D721Med (cell line): ENCODE results near the gene PPP1R36.

ENCODE experiments used
- DNase-seq: peaks from one replicate; pipeline ENCODE4 v3.0.0; 2011; ENCODE audit warnings: low spot score; ENCODE audit not compliant: insufficient read length
- FAIRE-seq: peaks from 2 replicates; lab custom pipeline; 2011; peaks lifted over from hg19 to GRCh38; lab: Jason Lieb, UNC
- TF ChIP-seq, protein P1 (sequence below): IDR thresholded peaks from 2 replicates; pipeline ENCODE4 v1.5.1; 2012; ENCODE audit warnings: mild to moderate bottlenecking, control low read depth; ENCODE audit not compliant: insufficient read depth; ENCODE audit errors: missing control alignments

Gene PPP1R36

DNA sequence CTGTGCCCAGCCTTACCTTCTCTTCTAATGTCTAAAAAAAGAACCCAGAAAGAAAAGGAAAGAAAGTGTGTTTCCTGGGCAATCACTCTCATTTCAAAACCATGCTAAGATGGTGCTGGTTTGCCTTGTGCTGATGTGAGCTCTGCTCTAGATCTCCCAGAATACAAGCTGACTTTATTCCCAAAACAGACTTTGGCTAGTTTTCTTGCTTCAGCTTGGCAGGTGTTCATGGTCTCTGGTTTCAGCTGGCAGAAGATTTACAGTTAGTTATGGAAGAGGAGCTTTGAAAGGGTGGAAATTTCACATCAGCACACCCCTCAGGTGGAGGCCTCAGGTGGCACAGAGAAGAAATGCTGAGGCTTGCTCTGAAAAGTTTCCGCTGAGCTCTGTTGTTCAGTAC, 34.4 kb downstream of the PPP1R36 start:
- FAIRE-seq: no peak
- TF ChIP-seq, protein P1, sequence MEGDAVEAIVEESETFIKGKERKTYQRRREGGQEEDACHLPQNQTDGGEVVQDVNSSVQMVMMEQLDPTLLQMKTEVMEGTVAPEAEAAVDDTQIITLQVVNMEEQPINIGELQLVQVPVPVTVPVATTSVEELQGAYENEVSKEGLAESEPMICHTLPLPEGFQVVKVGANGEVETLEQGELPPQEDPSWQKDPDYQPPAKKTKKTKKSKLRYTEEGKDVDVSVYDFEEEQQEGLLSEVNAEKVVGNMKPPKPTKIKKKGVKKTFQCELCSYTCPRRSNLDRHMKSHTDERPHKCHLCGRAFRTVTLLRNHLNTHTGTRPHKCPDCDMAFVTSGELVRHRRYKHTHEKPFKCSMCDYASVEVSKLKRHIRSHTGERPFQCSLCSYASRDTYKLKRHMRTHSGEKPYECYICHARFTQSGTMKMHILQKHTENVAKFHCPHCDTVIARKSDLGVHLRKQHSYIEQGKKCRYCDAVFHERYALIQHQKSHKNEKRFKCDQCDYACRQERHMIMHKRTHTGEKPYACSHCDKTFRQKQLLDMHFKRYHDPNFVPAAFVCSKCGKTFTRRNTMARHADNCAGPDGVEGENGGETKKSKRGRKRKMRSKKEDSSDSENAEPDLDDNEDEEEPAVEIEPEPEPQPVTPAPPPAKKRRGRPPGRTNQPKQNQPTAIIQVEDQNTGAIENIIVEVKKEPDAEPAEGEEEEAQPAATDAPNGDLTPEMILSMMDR: no peak
- no peak for DNase-seq

DNA sequence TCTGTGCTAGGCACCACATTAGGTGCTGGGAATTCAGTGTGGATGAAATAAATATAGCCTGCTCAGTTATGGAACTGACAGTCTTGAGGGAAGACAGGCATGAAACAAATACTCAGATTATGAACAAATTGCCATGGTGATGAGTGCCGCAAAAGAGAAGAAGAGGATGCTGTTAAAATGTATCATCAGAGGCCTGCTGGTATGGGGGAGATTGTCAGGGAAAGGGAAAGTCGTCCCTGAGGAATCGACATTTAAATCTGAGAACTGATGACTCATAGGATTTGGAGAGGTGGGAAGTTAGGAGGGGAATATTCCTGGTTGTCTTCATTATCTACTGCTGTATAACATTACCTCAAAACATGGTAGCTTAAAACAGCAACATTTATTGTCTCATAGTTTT, 42.0 kb downstream of the PPP1R36 start:
- TF ChIP-seq, protein P1: no peak
- DNase-seq (no peak), FAIRE-seq (no peak)

DNA sequence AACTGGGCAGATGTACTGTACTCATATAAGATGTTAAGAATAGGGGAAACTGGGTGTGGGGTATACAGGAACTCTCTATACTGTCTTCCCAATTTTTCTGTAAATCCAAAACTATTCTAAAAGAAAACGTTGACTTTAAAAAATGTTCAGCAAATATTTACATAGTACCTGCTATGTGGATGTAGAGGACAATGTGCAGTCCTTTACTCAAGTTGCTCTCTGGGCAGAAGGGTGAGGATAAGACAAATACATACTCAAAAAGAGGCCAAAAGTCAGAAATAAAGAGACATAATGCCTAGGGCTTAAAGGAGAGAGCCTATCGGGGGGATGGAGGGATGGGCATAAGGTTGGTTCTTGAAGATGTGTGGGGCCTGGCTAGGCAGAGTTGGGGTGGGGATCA, 44.7 kb downstream of the PPP1R36 start:
- no peak for FAIRE-seq
- TF ChIP-seq, protein P1: no peak
- DNase-seq: no peak

DNA sequence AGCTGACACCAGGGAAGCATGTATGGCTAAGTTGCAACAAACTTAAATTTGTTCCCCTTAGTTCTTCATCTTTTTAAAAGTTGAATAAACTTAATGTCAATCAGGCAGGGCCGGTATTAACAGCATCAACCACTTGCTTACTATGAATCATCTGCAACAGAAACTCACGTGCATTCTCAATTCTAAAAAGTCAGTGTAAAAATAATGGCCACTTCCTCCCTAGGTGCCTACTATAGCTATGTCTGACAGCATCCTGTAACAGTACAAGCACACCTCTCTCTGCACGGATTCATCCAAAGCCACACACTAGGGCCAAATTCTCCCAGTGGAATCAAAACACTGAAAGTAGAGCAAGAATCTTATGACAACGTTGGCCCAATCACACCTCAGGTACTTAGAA, 48.6 kb downstream of the PPP1R36 start:
- FAIRE-seq (no peak), DNase-seq (no peak)
- TF ChIP-seq, protein P1: no peak

- no peak for FAIRE-seq
- TF ChIP-seq, protein P1: no peak
- no peak for DNase-seq
Observed at GRCh38 chr14:64601571-64601970, 51.8 kb downstream of the PPP1R36 start.

DNA sequence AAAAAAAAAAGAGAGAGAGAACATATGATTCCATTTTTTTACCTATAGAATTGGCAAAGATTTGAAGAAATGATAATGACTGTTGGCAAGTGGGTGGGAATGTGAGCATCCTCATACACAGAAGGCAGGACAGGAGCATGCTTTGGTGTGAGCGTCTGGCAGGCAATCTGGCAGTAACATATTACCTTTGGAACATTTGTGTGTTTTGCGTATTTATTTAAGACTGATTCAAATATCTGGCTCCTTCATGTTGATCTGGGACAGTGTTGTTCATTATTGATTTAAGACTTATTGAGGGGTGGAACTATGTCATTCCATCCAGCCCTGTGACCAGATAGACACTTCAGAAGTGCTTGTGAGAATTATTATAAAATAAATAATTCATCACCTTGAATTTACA, 53.1 kb downstream of the PPP1R36 start:
- no peak for DNase-seq

DNA sequence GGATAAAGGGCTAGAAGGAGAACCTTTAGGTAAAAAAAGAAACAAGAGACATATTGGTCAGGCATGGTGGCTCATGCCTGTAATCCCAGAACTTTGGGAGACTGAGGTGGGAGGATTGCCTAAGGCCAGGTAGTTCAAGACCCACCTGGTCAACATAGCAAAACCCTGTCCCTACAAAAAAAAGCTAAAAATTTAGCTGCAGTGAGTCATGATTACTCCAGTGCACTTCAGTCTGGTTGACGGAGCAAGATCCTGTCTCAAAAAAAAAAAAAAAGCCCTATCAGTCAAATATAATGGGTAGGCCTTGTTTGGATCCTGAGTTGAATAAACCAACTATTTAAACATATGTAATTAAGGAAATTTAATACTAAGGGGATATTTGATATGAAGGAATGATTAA, 54.2 kb downstream of the PPP1R36 start:
- FAIRE-seq: no peak
- DNase-seq: no peak
- TF ChIP-seq, protein P1: no peak

More for the DNA sequence above, 53.1 kb downstream of the PPP1R36 start:
- TF ChIP-seq, protein P1: no peak
- FAIRE-seq: no peak
